H9 (cell line): ENCODE data around the gene FZD10. TPM values are rescaled to one million over a fixed set of nuclear protein-coding genes. Genes with fewer than 3 reads are reported as not detected.

Experiments
- DNase-seq: peaks from one replicate; pipeline ENCODE4 v3.0.0-alpha.2; 2017
- H2AFZ ChIP-seq: one replicate; pipeline ENCODE4 v1.6.1; 2013; ENCODE audit warnings: mild to moderate bottlenecking, low read length, control low read depth, moderate library complexity
- H2AK5ac ChIP-seq: 2 replicates; pipeline ENCODE4 v1.6.1; 2013; ENCODE audit warnings: low read length, control low read depth, mixed read lengths; ENCODE audit not compliant: insufficient read length
- H2BK120ac ChIP-seq: one replicate; pipeline ENCODE4 v1.6.1; 2013; ENCODE audit warnings: low read depth, mild to moderate bottlenecking, low read length, control low read depth, inconsistent platforms; ENCODE audit not compliant: poor library complexity, severe bottlenecking
- H2BK12ac ChIP-seq: 2 replicates; pipeline ENCODE4 v1.6.1; 2013; ENCODE audit warnings: low read length, control low read depth, mixed read lengths, low read depth; ENCODE audit not compliant: insufficient read length
- H2BK15ac ChIP-seq: 2 replicates; pipeline ENCODE4 v1.6.1; 2013; ENCODE audit warnings: low read depth, low read length, control low read depth
- H2BK20ac ChIP-seq: one replicate; pipeline ENCODE4 v1.6.1; 2013; ENCODE audit warnings: low read depth, mild to moderate bottlenecking, low read length, control low read depth, inconsistent platforms; ENCODE audit not compliant: poor library complexity, severe bottlenecking
- H2BK5ac ChIP-seq: 2 replicates; pipeline ENCODE4 v1.6.1; 2013; ENCODE audit warnings: low read length, control low read depth, mixed read lengths; ENCODE audit not compliant: insufficient read length
- H3K14ac ChIP-seq: 2 replicates; pipeline ENCODE4 v1.6.1; 2013; ENCODE audit warnings: low read length, control low read depth; ENCODE audit not compliant: insufficient read depth
- H3K18ac ChIP-seq: 2 replicates; pipeline ENCODE4 v1.6.1; 2013; ENCODE audit warnings: low read depth, mild to moderate bottlenecking, mixed read lengths, low read length, control low read depth; ENCODE audit not compliant: insufficient read length
- H3K23ac ChIP-seq: 2 replicates; pipeline ENCODE4 v1.6.1; 2013; ENCODE audit warnings: low read length, control low read depth, mixed read lengths, low read depth; ENCODE audit not compliant: insufficient read length
- H3K23me2 ChIP-seq: 2 replicates; pipeline ENCODE4 v1.6.1; 2013; ENCODE audit warnings: low read depth, mild to moderate bottlenecking, mixed read lengths, low read length, control low read depth; ENCODE audit not compliant: insufficient read length, poor library complexity, severe bottlenecking
- H3K27ac ChIP-seq: 2 replicates; pipeline ENCODE4 v1.5.1; 2013; ENCODE audit warnings: low read length, control low read depth, mixed read lengths, low read depth; ENCODE audit not compliant: insufficient read length
- H3K27me3 ChIP-seq: 2 replicates; pipeline ENCODE4 v1.6.1; 2013; ENCODE audit warnings: low read length, control low read depth, inconsistent platforms; ENCODE audit not compliant: insufficient read depth
- H3K4ac ChIP-seq: 2 replicates; pipeline ENCODE4 v1.6.1; 2013; ENCODE audit warnings: low read depth, mild to moderate bottlenecking, control low read depth, inconsistent platforms, low read length, moderate library complexity
- H3K4me1 ChIP-seq: 2 replicates; pipeline ENCODE4 v1.6.1; 2013; ENCODE audit warnings: low read length, control low read depth, inconsistent platforms; ENCODE audit not compliant: insufficient read depth
- H3K4me2 ChIP-seq: 2 replicates; pipeline ENCODE4 v1.6.1; 2013; ENCODE audit warnings: low read length, control low read depth, mixed read lengths; ENCODE audit not compliant: insufficient read length, insufficient read depth
- H3K56ac ChIP-seq: 2 replicates; pipeline ENCODE4 v1.6.1; 2013; ENCODE audit warnings: low read depth, mild to moderate bottlenecking, mixed read lengths, low read length, control low read depth; ENCODE audit not compliant: insufficient read length
- H3K79me1 ChIP-seq: 2 replicates; pipeline ENCODE4 v1.6.1; 2013; ENCODE audit warnings: low read depth, mild to moderate bottlenecking, moderate library complexity, low read length, control low read depth, inconsistent platforms; ENCODE audit not compliant: insufficient read depth, poor library complexity, severe bottlenecking
- H3K79me2 ChIP-seq: 2 replicates; pipeline ENCODE4 v1.6.1; 2013; ENCODE audit warnings: low read length, control low read depth, inconsistent platforms; ENCODE audit not compliant: insufficient read depth
- H3K9ac ChIP-seq: 2 replicates; pipeline ENCODE4 v1.6.1; 2013; ENCODE audit warnings: low read length, control low read depth, mixed read lengths; ENCODE audit not compliant: insufficient read length; ENCODE audit errors: extremely low read depth
- H3K9me3 ChIP-seq: one replicate; pipeline ENCODE4 v1.6.1; 2013; ENCODE audit warnings: low read depth, low read length, inconsistent platforms; ENCODE audit not compliant: control insufficient read depth
- H3T11ph ChIP-seq: one replicate; pipeline ENCODE4 v1.6.1; 2013; ENCODE audit warnings: mild to moderate bottlenecking, low read length, control low read depth, inconsistent platforms
- H4K20me1 ChIP-seq: one replicate; pipeline ENCODE4 v1.6.1; 2013; ENCODE audit not compliant: control insufficient read depth, insufficient read length, insufficient read depth
- H4K5ac ChIP-seq: 2 replicates; pipeline ENCODE4 v1.6.1; 2013; ENCODE audit warnings: low read depth, mild to moderate bottlenecking, mixed read lengths, low read length, control low read depth; ENCODE audit not compliant: insufficient read length
- H4K8ac ChIP-seq: replicated peaks from 2 replicates; pipeline ENCODE4 v1.6.1; 2013; ENCODE audit warnings: low read length, control low read depth, mixed read lengths, low read depth; ENCODE audit not compliant: insufficient read length
- H4K91ac ChIP-seq: 2 replicates; pipeline ENCODE4 v1.6.1; 2013; ENCODE audit warnings: low read depth, mild to moderate bottlenecking, moderate library complexity, mixed read lengths, low read length, control low read depth; ENCODE audit not compliant: insufficient read length
- H3K27ac Mint-ChIP-seq, 3 experiments: 2 replicates in 2 of 3; 3 replicates in 1 of 3; pipeline ENCODE4 v1.8.0; 2020 to 2021; ENCODE audit warnings: mixed read lengths in 3 of 3, mild to moderate bottlenecking in 1 of 3, moderate library complexity in 1 of 3
- H3K27me3 Mint-ChIP-seq: 2 replicates; pipeline ENCODE4 v1.8.0; 2021; ENCODE audit warnings: low read depth, mild to moderate bottlenecking, moderate library complexity, mixed read lengths
- H3K36me3 Mint-ChIP-seq, 3 experiments: 2 replicates in 2 of 3; 3 replicates in 1 of 3; pipeline ENCODE4 v1.8.0; 2020 to 2021; ENCODE audit warnings: low read depth in 3 of 3, mixed read lengths in 3 of 3; ENCODE audit not compliant: insufficient read depth in 1 of 3
- H3K4me1 Mint-ChIP-seq, 2 experiments: 2 replicates each; pipeline ENCODE4 v1.8.0; 2020; ENCODE audit warnings: mixed read lengths in 2 of 2
- H3K4me3 Mint-ChIP-seq, 2 experiments: 2 replicates in 1 of 2; 3 replicates in 1 of 2; pipeline ENCODE4 v1.8.0; 2020 to 2021; ENCODE audit warnings: mild to moderate bottlenecking in 2 of 2, mixed read lengths in 2 of 2, moderate library complexity in 1 of 2
- H3K9me3 Mint-ChIP-seq, 2 experiments: 2 replicates in 1 of 2; 3 replicates in 1 of 2; pipeline ENCODE4 v1.8.0; 2020; ENCODE audit warnings: mild to moderate bottlenecking in 2 of 2, mixed read lengths in 2 of 2, moderate library complexity in 1 of 2
- whole genome bisulfite sequencing: extraction: QIAGEN DNeasy Blood & Tissue Kit; methylation state at CpG from one replicate; pipeline ENCODE4 v1.1.7; 2013; ENCODE audit warnings: missing lambda C conversion rate, low lambda C conversion rate, mixed read lengths; ENCODE audit not compliant: insufficient read length; ENCODE audit errors: extremely low coverage; 5-methylcytosine and 5-hydroxymethylcytosine counted together
- total RNA-seq: library from RNA; stranded (reverse); gene quantifications from 2 replicates; pipeline ENCODE4 v1.2.1, GENCODE V29; 2021
- TF ChIP-seq, protein P1 (sequence below): fragments of 200-600 bp; sonication (generic); conservative IDR thresholded peaks from 3 replicates; pipeline ENCODE4 v1.8.0; 2021; ENCODE audit warnings: antibody characterized with exemption, mild to moderate bottlenecking

Gene FZD10
- total RNA-seq, 1 experiment from 2014 or later = 1.0 TPM

DNA sequence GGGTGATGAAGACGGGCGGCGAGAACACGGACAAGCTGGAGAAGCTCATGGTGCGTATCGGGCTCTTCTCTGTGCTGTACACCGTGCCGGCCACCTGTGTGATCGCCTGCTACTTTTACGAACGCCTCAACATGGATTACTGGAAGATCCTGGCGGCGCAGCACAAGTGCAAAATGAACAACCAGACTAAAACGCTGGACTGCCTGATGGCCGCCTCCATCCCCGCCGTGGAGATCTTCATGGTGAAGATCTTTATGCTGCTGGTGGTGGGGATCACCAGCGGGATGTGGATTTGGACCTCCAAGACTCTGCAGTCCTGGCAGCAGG lies 1.9 kb downstream of the FZD10 start:
- Mint-ChIP-seq H3K27ac (no peak overlapping the region), H3K36me3 (no peaks in the 10 kb centered on the region; a peak in 2 of 7 replicates), H3K4me1 (peaks cover 38 to 44% of the 10 kb centered on the region in 2 experiments), H3K27me3 (peaks cover 64% of the 10 kb centered on the region), H3K4me3 (peak overlapping the region; percentile 41 to 77), H3K9me3 (no peaks in the 10 kb centered on the region; a peak in 1 of 5 replicates)
- Histone ChIP-seq H2BK5ac (no peak overlapping the region), H2BK120ac (no peak overlapping the region), H4K5ac (no peak overlapping the region), H3K4ac (no peak overlapping the region), H3K27me3 (peaks cover 78% of the 10 kb centered on the region), H2BK12ac (no peak overlapping the region), H2BK20ac (no peak overlapping the region), H2AK5ac (no peak overlapping the region), H3K9me3 (no peaks in the 10 kb centered on the region), H3K23me2 (peaks cover 19% of the 10 kb centered on the region), H3K9ac (no peak overlapping the region), H2BK15ac (no peak overlapping the region), H4K8ac (no peak overlapping the region), H4K91ac (no peak overlapping the region), H3K79me1 (no peaks in the 10 kb centered on the region), H3K14ac (peak overlapping the region; percentile 0; the same call in 1 of the 2 replicates), H3K56ac (no peak overlapping the region), H3K18ac (no peak overlapping the region), H3K4me1 (no peaks in the 10 kb centered on the region; the same call in 1 of the 2 replicates), H3K27ac (no peak overlapping the region), H3K79me2 (no peaks in the 10 kb centered on the region), H3K23ac (no peak overlapping the region), H2AFZ (no peak overlapping the region), H3T11ph (no peak overlapping the region), H4K20me1 (peaks cover 12% of the 10 kb centered on the region), H3K4me2 (peak overlapping the region; percentile 34)
- DNase-seq = no peak
- no CpG with 5 or more reads among the region's 18 CpGs for WGBS
- TF ChIP-seq, protein P1, sequence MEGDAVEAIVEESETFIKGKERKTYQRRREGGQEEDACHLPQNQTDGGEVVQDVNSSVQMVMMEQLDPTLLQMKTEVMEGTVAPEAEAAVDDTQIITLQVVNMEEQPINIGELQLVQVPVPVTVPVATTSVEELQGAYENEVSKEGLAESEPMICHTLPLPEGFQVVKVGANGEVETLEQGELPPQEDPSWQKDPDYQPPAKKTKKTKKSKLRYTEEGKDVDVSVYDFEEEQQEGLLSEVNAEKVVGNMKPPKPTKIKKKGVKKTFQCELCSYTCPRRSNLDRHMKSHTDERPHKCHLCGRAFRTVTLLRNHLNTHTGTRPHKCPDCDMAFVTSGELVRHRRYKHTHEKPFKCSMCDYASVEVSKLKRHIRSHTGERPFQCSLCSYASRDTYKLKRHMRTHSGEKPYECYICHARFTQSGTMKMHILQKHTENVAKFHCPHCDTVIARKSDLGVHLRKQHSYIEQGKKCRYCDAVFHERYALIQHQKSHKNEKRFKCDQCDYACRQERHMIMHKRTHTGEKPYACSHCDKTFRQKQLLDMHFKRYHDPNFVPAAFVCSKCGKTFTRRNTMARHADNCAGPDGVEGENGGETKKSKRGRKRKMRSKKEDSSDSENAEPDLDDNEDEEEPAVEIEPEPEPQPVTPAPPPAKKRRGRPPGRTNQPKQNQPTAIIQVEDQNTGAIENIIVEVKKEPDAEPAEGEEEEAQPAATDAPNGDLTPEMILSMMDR = no peak
